ENCODE data around the gene IQCN.

GRCh38 chr19:18292462-18292809 lies 18.2 kb upstream of the IQCN start:
- TF ChIP-seq CTCF (IDR thresholded peaks at IDR 0.05; ENCODE audit: low read depth, low read length, poor library complexity, severe bottlenecking) (no peak), EZH2phosphoT487 (IDR thresholded peaks at IDR 0.05; ENCODE audit: borderline replicate concordance, low read length) (no peak)
